ENCODE measurements around the gene PDE4D.

Gene PDE4D

GRCh38 chr5:59529239-59529638 is 364.3 kb downstream of the PDE4D start:
- DNase-seq (ENCODE audit: low spot score) (no peak), FAIRE-seq (no peak)

- DNase-seq (ENCODE audit: low spot score) = no peak
Observed at GRCh38 chr5:59528202-59528862, 365.2 kb downstream of the PDE4D start.

GRCh38 chr5:59525957-59526356 is 367.6 kb downstream of the PDE4D start:
- FAIRE-seq (no peak), DNase-seq (ENCODE audit: low spot score) (no peak)

More at GRCh38 chr5:59528202-59528862, 365.2 kb downstream of the PDE4D start:
- no peak for FAIRE-seq

- FAIRE-seq (no peak), DNase-seq (ENCODE audit: low spot score) (no peak)
Observed at GRCh38 chr5:59525311-59525710, 368.2 kb downstream of the PDE4D start.

- no peak for DNase-seq (ENCODE audit: low spot score)
Observed at GRCh38 chr5:59522201-59522831, 371.2 kb downstream of the PDE4D start.

GRCh38 chr5:59521476-59521875 is 372.1 kb downstream of the PDE4D start:
- no peak for DNase-seq (ENCODE audit: low spot score)

More at GRCh38 chr5:59522201-59522831, 371.2 kb downstream of the PDE4D start:
- no peak for FAIRE-seq

GRCh38 chr5:59519338-59519737 is 374.2 kb downstream of the PDE4D start:
- DNase-seq (ENCODE audit: low spot score) = no peak
- no peak for FAIRE-seq

More at GRCh38 chr5:59521476-59521875, 372.1 kb downstream of the PDE4D start:
- FAIRE-seq = no peak

GRCh38 chr5:59517926-59518585 is 375.5 kb downstream of the PDE4D start:
- FAIRE-seq (no peak), DNase-seq (ENCODE audit: low spot score) (no peak)

- DNase-seq (ENCODE audit: low spot score) (no peak), FAIRE-seq (no peak)
Observed at GRCh38 chr5:59516161-59516560, 377.4 kb downstream of the PDE4D start.

- FAIRE-seq (peak; percentile 48), DNase-seq (ENCODE audit: low spot score) (no peak)
Observed at GRCh38 chr5:59506285-59506877, 387.1 kb downstream of the PDE4D start.

GRCh38 chr5:59504043-59504442 is 389.5 kb downstream of the PDE4D start:
- no peak for FAIRE-seq

GRCh38 chr5:59503220-59503619 is 390.3 kb downstream of the PDE4D start:
- DNase-seq (ENCODE audit: low spot score) (no peak), FAIRE-seq (no peak)

More at GRCh38 chr5:59504043-59504442, 389.5 kb downstream of the PDE4D start:
- DNase-seq (ENCODE audit: low spot score) = no peak

- FAIRE-seq (no peak), DNase-seq (ENCODE audit: low spot score) (no peak)
Observed at GRCh38 chr5:59501316-59501715, 392.2 kb downstream of the PDE4D start.

GRCh38 chr5:59500014-59500413 is 393.5 kb downstream of the PDE4D start:
- DNase-seq (ENCODE audit: low spot score) (no peak), FAIRE-seq (no peak)

GRCh38 chr5:59497207-59497606 is 396.3 kb downstream of the PDE4D start:
- DNase-seq (ENCODE audit: low spot score) (no peak), FAIRE-seq (no peak)

GRCh38 chr5:59496524-59497134 is 396.9 kb downstream of the PDE4D start:
- FAIRE-seq (no peak), DNase-seq (ENCODE audit: low spot score) (no peak)

- FAIRE-seq (no peak), DNase-seq (ENCODE audit: low spot score) (no peak)
Observed at GRCh38 chr5:59491945-59492344, 401.6 kb downstream of the PDE4D start.

GRCh38 chr5:59489551-59489950 is 404.0 kb downstream of the PDE4D start:
- FAIRE-seq (no peak), DNase-seq (ENCODE audit: low spot score) (no peak)

- DNase-seq (ENCODE audit: low spot score) = no peak
- FAIRE-seq = no peak
Observed at GRCh38 chr5:59487772-59488729, 405.5 kb downstream of the PDE4D start.

GRCh38 chr5:59487068-59487686 is 406.3 kb downstream of the PDE4D start:
- FAIRE-seq (no peak), DNase-seq (ENCODE audit: low spot score) (no peak)

Measured in RCC 7860 (cell line).